K562 (cell line): ENCODE measurements around the gene PLCL1. TPM values are rescaled to one million over a fixed set of nuclear protein-coding genes. Genes with fewer than 3 reads are reported as not detected.

Source experiments
- ATAC-seq: fragments of 200-7000 bp; cut with Tn5 transposase; 3 replicates; pipeline ENCODE4 v1.9.1; 2020; ENCODE audit warnings: moderate library complexity
- BruUV-seq: library from RNA; stranded (reverse); fragments of 400-500 nt; replicated peaks from 2 replicates; lab custom pipeline; 2021; lab: Mats Ljungman, UMichigan
- CTCF ChIA-PET: fragments of 300-600 bp; formaldehyde crosslinking; extraction: SDS; loops from one replicate; lab custom pipeline; 2021; ENCODE audit warnings: low intra/inter-chr PET ratio; lab: Yijun Ruan, JAX
- POLR2A ChIA-PET: fragments of 300-600, 350-650 bp; sonication (Branson Sonifier 250); formaldehyde crosslinking; extraction: SDS; loops from one replicate; lab custom pipeline; 2021; ENCODE audit warnings: antibody characterized with exemption, inconsistent platforms; lab: Yijun Ruan, JAX
- DNase-seq, 4 experiments: peaks; one replicate each; pipeline versions ENCODE4 v3.0.0 to v3.0.0-alpha.2; 2011 to 2018; ENCODE audit warnings: low spot score in 3 of 4, mixed read lengths in 3 of 4; ENCODE audit errors: extremely low read depth in 1 of 4
- FAIRE-seq: peaks from 2 replicates; lab custom pipeline; 2011; peaks lifted over from hg19 to GRCh38; lab: Jason Lieb, UNC
- H2AFZ ChIP-seq: 2 replicates; pipeline ENCODE4 v1.6.0; 2011; ENCODE audit warnings: low read depth, low read length, control low read depth, inconsistent platforms
- H3K27ac ChIP-seq: fragments of 200-600 bp; 3 replicates; pipeline ENCODE4 v1.8.0; 2011; ENCODE audit warnings: low read depth, mild to moderate bottlenecking, control low read depth, inconsistent platforms, low read length, moderate library complexity, mixed read lengths; ENCODE audit errors: extremely low read depth
- H3K27me3 ChIP-seq, 2 experiments: fragments of 300-600 bp in 1 of 2; 2 replicates in 1 of 2; 3 replicates in 1 of 2; pipeline versions ENCODE4 v1.6.0 to v1.8.0; 2011; ENCODE audit warnings: inconsistent platforms in 2 of 2, low read length in 2 of 2, mild to moderate bottlenecking in 1 of 2, mixed read lengths in 1 of 2, moderate library complexity in 1 of 2; ENCODE audit not compliant: control insufficient read depth in 2 of 2, insufficient read depth in 2 of 2
- H3K36me3 ChIP-seq: fragments of 300-600 bp; 3 replicates; pipeline ENCODE4 v1.8.0; 2011; ENCODE audit warnings: mild to moderate bottlenecking, low read length, inconsistent platforms; ENCODE audit not compliant: control insufficient read depth, insufficient read depth
- H3K4me1 ChIP-seq, 2 experiments: fragments of 200-600 bp in 1 of 2; replicated peaks in 1 of 2; 2 replicates in 1 of 2; 3 replicates in 1 of 2; pipeline versions ENCODE4 v1.5.1 to v1.8.0; 2011; ENCODE audit warnings: inconsistent platforms in 2 of 2, low read length in 2 of 2, mild to moderate bottlenecking in 1 of 2, mixed read lengths in 1 of 2, moderate library complexity in 1 of 2; ENCODE audit not compliant: control insufficient read depth in 2 of 2, insufficient read depth in 2 of 2
- H3K4me2 ChIP-seq: 2 replicates; pipeline ENCODE4 v1.6.1; 2011; ENCODE audit warnings: low read length, control low read depth, inconsistent platforms, mixed read lengths; ENCODE audit not compliant: insufficient read depth
- H3K4me3 ChIP-seq: fragments of 200-600 bp; sonication (generic), shearing (Covaris generic); 2 replicates; pipeline ENCODE4 v1.5.1; 2016; ENCODE audit warnings: control low read depth, inconsistent platforms
- H3K79me2 ChIP-seq: fragments of 200-600 bp; 3 replicates; pipeline ENCODE4 v1.8.0; 2011; ENCODE audit warnings: low read length, inconsistent platforms; ENCODE audit not compliant: control insufficient read depth, insufficient read depth
- H3K9ac ChIP-seq, 2 experiments: 2 replicates each; pipeline versions ENCODE4 v1.6.0 to v1.6.1; 2011; ENCODE audit warnings: low read depth in 2 of 2, low read length in 2 of 2, control low read depth in 1 of 2, inconsistent platforms in 1 of 2, mild to moderate bottlenecking in 1 of 2, mixed read lengths in 1 of 2; ENCODE audit not compliant: insufficient read depth in 1 of 2
- H3K9me1 ChIP-seq: one replicate; pipeline ENCODE4 v1.6.0; 2011; ENCODE audit warnings: inconsistent platforms, mild to moderate bottlenecking, low read length, moderate library complexity; ENCODE audit not compliant: control insufficient read depth, insufficient read depth
- H3K9me3 ChIP-seq: replicated peaks from 2 replicates; pipeline ENCODE4 v1.5.1; 2011; ENCODE audit warnings: low read depth, low read length, inconsistent platforms; ENCODE audit not compliant: control insufficient read depth, insufficient read depth
- H4K20me1 ChIP-seq: replicated peaks from 2 replicates; pipeline ENCODE4 v1.6.1; 2011; ENCODE audit warnings: low read length, inconsistent platforms, mixed read lengths; ENCODE audit not compliant: control insufficient read depth, insufficient read depth
- BCOR ChIP-seq: fragments of 450-650 bp; IDR thresholded peaks from 2 replicates; pipeline ENCODE4 v1.6.1; 2016
- CBFA2T3 ChIP-seq: fragments of 450-650 bp; IDR thresholded peaks from 2 replicates; pipeline ENCODE4 v1.6.1; 2017
- DACH1 ChIP-seq: fragments of 450-650 bp; IDR thresholded peaks from 2 replicates; pipeline ENCODE4 v1.6.1; 2018; ENCODE audit not compliant: partially characterized antibody
- DPF2 ChIP-seq: fragments of 450-650 bp; IDR thresholded peaks from 2 replicates; pipeline ENCODE4 v1.6.1; 2016
- ESRRA ChIP-seq: fragments of 450-650 bp; IDR thresholded peaks from 2 replicates; pipeline ENCODE4 v1.6.1; 2014; ENCODE audit warnings: low read depth, mild to moderate bottlenecking, moderate library complexity, borderline replicate concordance
- GTF2F1 ChIP-seq: IDR thresholded peaks from 2 replicates; pipeline ENCODE4 v1.6.1; 2011; ENCODE audit warnings: low read depth, low read length, improper control_type of control experiment
- JUND ChIP-seq, 2 experiments: IDR thresholded peaks; 2 replicates in 1 of 2; 3 replicates in 1 of 2; pipeline ENCODE4 v1.6.1; 2011; ENCODE audit warnings: borderline replicate concordance in 2 of 2, low read depth in 2 of 2, low read length in 2 of 2, improper control_type of control experiment in 1 of 2, missing biosample characterization in 1 of 2, missing genetic modification characterization in 1 of 2, missing genetic modification reagents in 1 of 2
- MCM2 ChIP-seq: fragments of 450-650 bp; IDR thresholded peaks from 2 replicates; pipeline ENCODE4 v1.6.1; 2017; ENCODE audit warnings: low read depth, mild to moderate bottlenecking
- POLR3A ChIP-seq: IDR thresholded peaks from 2 replicates; pipeline ENCODE4 v1.6.1; 2011; ENCODE audit warnings: borderline replicate concordance, mild to moderate bottlenecking, moderate library complexity; ENCODE audit not compliant: insufficient read length, insufficient read depth; ENCODE audit errors: extremely low read depth
- PPARD ChIP-seq: fragments of 250-450 bp; sonication (Bioruptor Pico); IDR thresholded peaks from 2 replicates; pipeline ENCODE4 v1.8.0; 2022; ENCODE audit warnings: inconsistent platforms, mild to moderate bottlenecking, moderate library complexity
- RAD51 ChIP-seq: fragments of 450-650 bp; IDR thresholded peaks from 2 replicates; pipeline ENCODE4 v1.7.1; 2016; ENCODE audit warnings: low read depth, mild to moderate bottlenecking, borderline replicate concordance
- SIN3B ChIP-seq: fragments of 450-650 bp; IDR thresholded peaks from 2 replicates; pipeline ENCODE4 v1.6.1; 2017; ENCODE audit warnings: low read depth, mild to moderate bottlenecking, moderate library complexity
- SMARCA4 ChIP-seq: fragments of 450-650 bp; IDR thresholded peaks from 2 replicates; pipeline ENCODE4 v1.6.1; 2016
- SMARCA5 ChIP-seq: fragments of 450-650 bp; IDR thresholded peaks from 2 replicates; pipeline ENCODE4 v1.6.1; 2016
- SMARCE1 ChIP-seq: fragments of 450-650 bp; IDR thresholded peaks from 2 replicates; pipeline ENCODE4 v1.7.1; 2016; ENCODE audit warnings: mild to moderate bottlenecking
- SREBF1 ChIP-seq: fragments of 150-350 bp; IDR thresholded peaks from 2 replicates; pipeline ENCODE4 v1.6.1; 2014; ENCODE audit warnings: antibody characterized with exemption, low read depth, low read length, borderline replicate concordance
- ZFP36 ChIP-seq: fragments of 150-350 bp; IDR thresholded peaks from 2 replicates; pipeline ENCODE4 v1.6.1; 2018; ENCODE audit warnings: low read length, low read depth; ENCODE audit not compliant: partially characterized antibody
- ZKSCAN3 ChIP-seq: fragments of 250-450 bp; sonication (Bioruptor Pico); IDR thresholded peaks from 2 replicates; pipeline ENCODE4 v1.4.0; 2020
- ZNF699 ChIP-seq: fragments of 250-450 bp; sonication (Bioruptor Pico); IDR thresholded peaks from 2 replicates; pipeline ENCODE4 v1.8.0; 2021; ENCODE audit warnings: mild to moderate bottlenecking, moderate library complexity; ENCODE audit not compliant: insufficient replicate concordance
- WGBS: fragments of 100-300 bp; shearing (Covaris generic); methylation state at CpG from one replicate; pipeline ENCODE4 v1.1.6; 2016; ENCODE audit warnings: low coverage, mixed read lengths; ENCODE audit not compliant: insufficient coverage; ENCODE audit errors: missing lambda C conversion rate; 5-methylcytosine and 5-hydroxymethylcytosine counted together
- in situ Hi-C: fragments of 300-500 bp; cut with MboI; formaldehyde crosslinking; loops from 4 replicates; pipeline ENCODE4 v1.15.0; 2018; ENCODE audit warnings: inconsistent platforms, mixed read lengths
- intact Hi-C: fragments of 100-400 bp; cut with micrococcal nuclease; formaldehyde crosslinking; loops from 2 replicates; pipeline ENCODE4 v1.14.2; 2022
- polyA plus RNA-seq, 8 experiments: library from polyadenylated mRNA; depleted of rRNA in 4 of 8; stranded (reverse) in 5 of 8; unstranded in 3 of 8; fragments of >200 nt; fragmentation: Nextera tagmentation in 2 of 8; fragmentation: Illumina TruSeq in 1 of 8; extraction: Ambion mirVana in 2 of 8; extraction: Trizol in 1 of 8; gene quantifications; 2 replicates each; pipeline versions ENCODE4 v1.2.1 to v1.2.3, GENCODE V29; 2011 to 2014; ENCODE audit warnings: inconsistent platforms in 1 of 8, missing spikeins in 1 of 8
- total RNA-seq, 7 experiments: library from RNA; depleted of rRNA in 6 of 7; stranded (reverse); fragments of >200 nt in 6 of 7; fragmentation: Illumina TruSeq in 2 of 7; extraction: Trizol in 2 of 7; gene quantifications; 2 replicates each; pipeline versions ENCODE4 v1.2.1 to v1.2.3, GENCODE V29; 2011 to 2021; ENCODE audit warnings: low replicate concordance in 1 of 7
- TF ChIP-seq, protein P1 (sequence below): fragments of 450-650 bp; IDR thresholded peaks from 2 replicates; pipeline ENCODE4 v1.6.1; 2016

The PLCL1 gene
- total and polyA plus RNA-seq, 9 of the 15 experiments (the other 6 are each of a cell fraction or from before 2014, with no cell fraction given): 2.0 to 17.7 (median 8.6) TPM

- no peak overlapping the region for H3K4me2 ChIP-seq
- in situ Hi-C loops (loop anchor here (10.0 kb wide), 1 partner anchor 124 kb away; no protein-coding TSS in a partner anchor), intact Hi-C loops (no loop called here)
- 25% methylated on average over 1 of the region's 1 CpG for WGBS
- no peaks in the 10 kb centered on the region for H3K27me3 ChIP-seq
- H2AFZ ChIP-seq: no peak overlapping the region
- no peaks in the 10 kb centered on the region for H3K9me3 ChIP-seq
- H3K79me2 ChIP-seq: peaks cover 98% of the 10 kb centered on the region
- no peak for ATAC-seq
- H4K20me1 ChIP-seq: no peaks in the 10 kb centered on the region
- BruUV-seq: no TSS peak
- DNase-seq: no peak
- peaks cover 7 to 32% of the 10 kb centered on the region in 2 experiments; a peak in 4 of 5 replicates for H3K4me1 ChIP-seq
- ChIA-PET POLR2A (interaction anchor here (0.6 to 0.8 kb wide), 2 partner anchors 14 to 63 kb away, joined by 3 read pairs; no protein-coding TSS in a partner anchor), CTCF (interaction anchor here (0.7 kb wide), 1 partner anchor 182 kb away, joined by 3 read pairs; no protein-coding TSS in a partner anchor)
- FAIRE-seq: peak; percentile 29
- H3K9me1 ChIP-seq: no peaks in the 10 kb centered on the region
- H3K36me3 ChIP-seq: no peaks in the 10 kb centered on the region
- H3K4me3 ChIP-seq: no peak overlapping the region
- H3K27ac ChIP-seq: peak overlapping the region; percentile 4; the same call in 1 of the 3 replicates
- H3K9ac ChIP-seq: no peak overlapping the region
- TF ChIP-seq SMARCA4: peak; percentile 34; the same call in 1 of the 2 replicates
- TF ChIP-seq DPF2: peak; percentile 59
- TF ChIP-seq SREBF1: no peak
- TF ChIP-seq MCM2: no peak
- TF ChIP-seq CBFA2T3: peak; percentile 51
- no peak for TF ChIP-seq BCOR
- no peak for TF ChIP-seq PPARD (CRISPR knock-in tag)
- no peak for TF ChIP-seq RAD51
- TF ChIP-seq ZFP36: no peak
- TF ChIP-seq SIN3B: no peak
- no peak for TF ChIP-seq ZKSCAN3 (CRISPR knock-in tag)
- TF ChIP-seq JUND (IDR thresholded peaks at IDR 0.05; ENCODE audit: borderline replicate concordance, low read depth, low read length): peak; percentile 37; the same call in 1 of the 2 replicates
- no peak; the same call in 2 of the 3 replicates for TF ChIP-seq JUND (tag; IDR thresholded peaks at IDR 0.05; ENCODE audit: borderline replicate concordance, low read depth, low read length)
- peak; percentile 56; the same call in 1 of the 2 replicates for TF ChIP-seq ESRRA
- TF ChIP-seq, protein P1, sequence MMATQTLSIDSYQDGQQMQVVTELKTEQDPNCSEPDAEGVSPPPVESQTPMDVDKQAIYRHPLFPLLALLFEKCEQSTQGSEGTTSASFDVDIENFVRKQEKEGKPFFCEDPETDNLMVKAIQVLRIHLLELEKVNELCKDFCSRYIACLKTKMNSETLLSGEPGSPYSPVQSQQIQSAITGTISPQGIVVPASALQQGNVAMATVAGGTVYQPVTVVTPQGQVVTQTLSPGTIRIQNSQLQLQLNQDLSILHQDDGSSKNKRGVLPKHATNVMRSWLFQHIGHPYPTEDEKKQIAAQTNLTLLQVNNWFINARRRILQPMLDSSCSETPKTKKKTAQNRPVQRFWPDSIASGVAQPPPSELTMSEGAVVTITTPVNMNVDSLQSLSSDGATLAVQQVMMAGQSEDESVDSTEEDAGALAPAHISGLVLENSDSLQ: no peak
- peak; percentile 35 for TF ChIP-seq DACH1
- no peak for TF ChIP-seq POLR3A
- TF ChIP-seq SMARCE1: peak; percentile 72; the same call in 1 of the 2 replicates
- no peak for TF ChIP-seq ZNF699
- no peak for TF ChIP-seq SMARCA5
- TF ChIP-seq GTF2F1: no peak
Measured at GRCh38 chr2:197938555-197938954, 134.2 kb downstream of the PLCL1 start.
